Upper lobe of right lung (tissue), 1 donor: Measurements from ENCODE around the gene MIXL1. TPM values are rescaled to one million over a fixed set of nuclear protein-coding genes. Genes with fewer than 3 reads are reported as not detected.
A peak's percentile ranks its signal among the peaks of the same experiment; 100 is the strongest.
"Not testable (repeated sequence)": the region's sequence is repeated elsewhere in the genome, so short reads cannot be mapped to it uniquely, and the experiment has no call there.

ENCODE experiments used
- ATAC-seq: fragments of 200-7000 bp; cut with Tn5 transposase; one replicate; pipeline ENCODE4 v1.9.1; 2020; ENCODE audit warnings: mild to moderate bottlenecking, moderate library complexity
- DNase-seq: peaks from one replicate; pipeline ENCODE4 v3.0.0-alpha.2; 2020
- H3K27ac ChIP-seq: fragments of 200-600 bp; one replicate; pipeline ENCODE4 v1.8.0; 2022
- H3K27me3 ChIP-seq: fragments of 200-600 bp; one replicate; pipeline ENCODE4 v1.8.0; 2022; ENCODE audit warnings: mild to moderate bottlenecking
- H3K36me3 ChIP-seq: fragments of 200-600 bp; one replicate; pipeline ENCODE4 v1.8.0; 2022
- H3K4me1 ChIP-seq: fragments of 200-600 bp; one replicate; pipeline ENCODE4 v1.8.0; 2022
- H3K4me3 ChIP-seq: fragments of 200-600 bp; one replicate; pipeline ENCODE4 v1.8.0; 2022; ENCODE audit warnings: mild to moderate bottlenecking
- H3K9me3 ChIP-seq: fragments of 200-600 bp; one replicate; pipeline ENCODE4 v1.8.0; 2022
- CTCF ChIP-seq: fragments of 200-600 bp; IDR thresholded peaks from one replicate; pipeline ENCODE4 v1.8.0; 2022; ENCODE audit warnings: antibody characterized with exemption
- intact Hi-C: fragments of 100-400 bp; cut with DNase I; formaldehyde crosslinking; loops from one replicate; pipeline ENCODE4 v1.11.0; 2022
- total RNA-seq: library from RNA; stranded (reverse); fragmentation: NEBNext Ultra II Directional; extraction: Animal tissue kit (Norgen Biotek cat#: 25700); gene quantifications from one replicate; pipeline ENCODE4 v1.2.1, GENCODE V29; 2021
- donor health status: DM: no; HTN: yes; CAD: no; lungs with severe emphysema.

MIXL1 gene
- total RNA-seq, 1 donor from 2014 or later = not detected

GRCh38 chr1:226248091-226248490 lies 24.6 kb downstream of the MIXL1 start:
- H3K27me3 ChIP-seq = no peaks in the 10 kb centered on the region
- H3K36me3 ChIP-seq = peaks cover 7% of the 10 kb centered on the region
- intact Hi-C loops = no loop called here
- H3K27ac ChIP-seq = peak overlapping the region; percentile 38
- no peak for DNase-seq
- H3K4me1 ChIP-seq = peaks cover 8% of the 10 kb centered on the region
- no peak for TF ChIP-seq CTCF
- no peaks in the 10 kb centered on the region for H3K9me3 ChIP-seq
- ATAC-seq = peak; percentile 62
- H3K4me3 ChIP-seq = no peak overlapping the region

GRCh38 chr1:226248796-226249195 lies 25.3 kb downstream of the MIXL1 start:
- peaks cover 7% of the 10 kb centered on the region for H3K36me3 ChIP-seq
- ATAC-seq = no peak

GRCh38 chr1:226250511-226250910 lies 27.0 kb downstream of the MIXL1 start:
- Histone ChIP-seq H3K36me3 (peaks cover 7% of the 10 kb centered on the region), H3K27me3 (no peaks in the 10 kb centered on the region), H3K27ac (no peak overlapping the region), H3K9me3 (no peaks in the 10 kb centered on the region), H3K4me3 (no peak overlapping the region), H3K4me1 (peaks cover 8% of the 10 kb centered on the region)
- intact Hi-C loops = no loop called here
- DNase-seq (no peak), ATAC-seq (no peak)
- no peak for TF ChIP-seq CTCF

More at GRCh38 chr1:226248796-226249195, 25.3 kb downstream of the MIXL1 start:
- H3K27ac ChIP-seq = no peak overlapping the region
- no peaks in the 10 kb centered on the region for H3K9me3 ChIP-seq
- peaks cover 8% of the 10 kb centered on the region for H3K4me1 ChIP-seq
- no peaks in the 10 kb centered on the region for H3K27me3 ChIP-seq
- no peak overlapping the region for H3K4me3 ChIP-seq
- DNase-seq = no peak
- intact Hi-C loops = no loop called here
- no peak for TF ChIP-seq CTCF

GRCh38 chr1:226252841-226253240 lies 29.4 kb downstream of the MIXL1 start:
- DNase-seq, H3K27me3 ChIP-seq, H3K36me3 ChIP-seq, ATAC-seq, H3K4me3 ChIP-seq, intact Hi-C loops, H3K9me3 ChIP-seq, H3K27ac ChIP-seq, H3K4me1 ChIP-seq: not testable (repeated sequence)

- TF ChIP-seq CTCF = no peak
- no peaks in the 10 kb centered on the region for H3K4me1 ChIP-seq
- intact Hi-C loops = no loop called here
- ATAC-seq = no peak
- DNase-seq = no peak
- no peaks in the 10 kb centered on the region for H3K9me3 ChIP-seq
- no peak overlapping the region for H3K27ac ChIP-seq
- peaks cover 7% of the 10 kb centered on the region for H3K36me3 ChIP-seq
- no peaks in the 10 kb centered on the region for H3K27me3 ChIP-seq
- H3K4me3 ChIP-seq = no peak overlapping the region
These were observed 30.5 kb downstream of the MIXL1 start for GRCh38 chr1:226253933-226254332.

GRCh38 chr1:226255380-226255779 lies 31.9 kb downstream of the MIXL1 start:
- H3K36me3 ChIP-seq = peaks cover 5% of the 10 kb centered on the region
- no peak overlapping the region for H3K27ac ChIP-seq
- no peaks in the 10 kb centered on the region for H3K4me1 ChIP-seq
- no peak overlapping the region for H3K4me3 ChIP-seq
- ATAC-seq = no peak
- intact Hi-C loops = no loop called here
- H3K27me3 ChIP-seq = no peaks in the 10 kb centered on the region
- no peaks in the 10 kb centered on the region for H3K9me3 ChIP-seq
- no peak for TF ChIP-seq CTCF
- DNase-seq = no peak
